HEK293 (cell line): ENCODE measurements around the gene ITPR3.

Experiments
- CTCF ChIA-PET: fragments of 350-600 bp; formaldehyde crosslinking; extraction: SDS; loops from one replicate; lab custom pipeline; 2021; ENCODE audit warnings: antibody characterized with exemption; lab: Yijun Ruan, JAX
- POLR2A ChIA-PET: fragments of 300-600 bp; formaldehyde crosslinking; extraction: SDS; loops from one replicate; lab custom pipeline; 2020; ENCODE audit warnings: antibody characterized with exemption, inconsistent platforms; lab: Yijun Ruan, JAX
- H3K27ac ChIP-seq: fragments of 200-500 bp; sonication (Bioruptor generic); 2 replicates; pipeline ENCODE4 v1.5.1; 2014; ENCODE audit warnings: low read depth, low read length, control low read depth, inconsistent platforms; ENCODE audit errors: extremely low read depth
- H3K36me3 ChIP-seq, 2 experiments: fragments of 200-500 bp in 1 of 2; sonication (Bioruptor generic) in 1 of 2; 1 replicate in 1 of 2; 2 replicates in 1 of 2; pipeline ENCODE4 v1.5.1; 2014 to 2017; ENCODE audit warnings: inconsistent platforms in 2 of 2, low read length in 2 of 2; ENCODE audit not compliant: control insufficient read depth in 2 of 2, insufficient read depth in 1 of 2
- H3K4me1 ChIP-seq: fragments of 200-500 bp; sonication (Bioruptor generic); 2 replicates; pipeline ENCODE4 v1.5.1; 2014; ENCODE audit warnings: mild to moderate bottlenecking, low read length, inconsistent platforms; ENCODE audit not compliant: control insufficient read depth, insufficient read depth
- H3K4me3 ChIP-seq: 2 replicates; pipeline ENCODE4 v1.5.1; 2011; ENCODE audit warnings: low read depth, mild to moderate bottlenecking, control low read depth, low read length, moderate library complexity
- H3K9me3 ChIP-seq: fragments of 200-500 bp; sonication (Bioruptor generic); 2 replicates; pipeline ENCODE4 v1.5.1; 2014; ENCODE audit warnings: low read depth, low read length, inconsistent platforms; ENCODE audit not compliant: control insufficient read depth, insufficient read depth
- GFI1B ChIP-seq: fragments of 450-650 bp; formaldehyde crosslinking; IDR thresholded peaks from 2 replicates; pipeline ENCODE4 v1.5.1; 2016; ENCODE audit warnings: missing biosample characterization, missing genetic modification characterization
- HOXC10 ChIP-seq: sonication (generic); formaldehyde crosslinking; IDR thresholded peaks from 2 replicates; pipeline ENCODE4 v1.8.1; 2023; ENCODE audit warnings: mild to moderate bottlenecking, missing genetic modification reagents
- MYNN ChIP-seq: fragments of 450-650 bp; formaldehyde crosslinking; IDR thresholded peaks from 2 replicates; pipeline ENCODE4 v1.5.1; 2016; ENCODE audit warnings: missing biosample characterization, missing genetic modification characterization, borderline replicate concordance
- SP2 ChIP-seq: fragments of 450-650 bp; formaldehyde crosslinking; IDR thresholded peaks from 2 replicates; pipeline ENCODE4 v1.5.1; 2016; ENCODE audit warnings: missing biosample characterization, missing genetic modification characterization
- ZEB2 ChIP-seq: fragments of 450-650 bp; formaldehyde crosslinking; IDR thresholded peaks from 2 replicates; pipeline ENCODE4 v1.5.1; 2016; ENCODE audit warnings: missing biosample characterization, missing genetic modification characterization
- ZFP3 ChIP-seq: fragments of 450-650 bp; formaldehyde crosslinking; IDR thresholded peaks from 2 replicates; pipeline ENCODE4 v1.5.1; 2016; ENCODE audit warnings: low read depth, missing biosample characterization, missing genetic modification characterization
- ZNF10 ChIP-seq: fragments of 450-650 bp; formaldehyde crosslinking; IDR thresholded peaks from 2 replicates; pipeline ENCODE4 v1.5.1; 2017; ENCODE audit warnings: missing biosample characterization, missing genetic modification characterization
- ZNF140 ChIP-seq: fragments of 450-650 bp; formaldehyde crosslinking; IDR thresholded peaks from 2 replicates; pipeline ENCODE4 v1.5.1; 2016; ENCODE audit warnings: missing biosample characterization, missing genetic modification characterization
- ZNF16 ChIP-seq: fragments of 450-650 bp; formaldehyde crosslinking; IDR thresholded peaks from 2 replicates; pipeline ENCODE4 v1.5.1; 2016; ENCODE audit warnings: low read depth, missing biosample characterization, missing genetic modification characterization
- ZNF18 ChIP-seq: fragments of 450-650 bp; formaldehyde crosslinking; IDR thresholded peaks from 2 replicates; pipeline ENCODE4 v1.5.1; 2016; ENCODE audit warnings: missing biosample characterization, missing genetic modification characterization
- ZNF311 ChIP-seq: fragments of 450-650 bp; formaldehyde crosslinking; IDR thresholded peaks from 2 replicates; pipeline ENCODE4 v1.5.1; 2017; ENCODE audit warnings: missing biosample characterization, missing genetic modification characterization, borderline replicate concordance
- ZNF324 ChIP-seq: fragments of 450-650 bp; formaldehyde crosslinking; IDR thresholded peaks from 2 replicates; pipeline ENCODE4 v1.5.1; 2016; ENCODE audit warnings: missing biosample characterization, missing genetic modification characterization
- ZNF341 ChIP-seq: fragments of 450-650 bp; formaldehyde crosslinking; IDR thresholded peaks from 2 replicates; pipeline ENCODE4; 2016; ENCODE audit warnings: low read depth, missing biosample characterization, missing genetic modification characterization
- ZNF416 ChIP-seq: fragments of 450-650 bp; formaldehyde crosslinking; IDR thresholded peaks from 2 replicates; pipeline ENCODE4 v1.5.1; 2016; ENCODE audit warnings: missing biosample characterization, missing genetic modification characterization
- ZNF548 ChIP-seq: fragments of 450-650 bp; formaldehyde crosslinking; IDR thresholded peaks from 2 replicates; pipeline ENCODE4 v1.5.1; 2016; ENCODE audit warnings: missing biosample characterization, missing genetic modification characterization
- ZNF555 ChIP-seq: fragments of 450-650 bp; formaldehyde crosslinking; conservative IDR thresholded peaks from 2 replicates; pipeline ENCODE4 v1.5.1; 2017; ENCODE audit warnings: missing biosample characterization, mild to moderate bottlenecking, missing genetic modification characterization, inconsistent platforms
- ZNF76 ChIP-seq: fragments of 450-650 bp; formaldehyde crosslinking; IDR thresholded peaks from 2 replicates; pipeline ENCODE4; 2016; ENCODE audit warnings: low read depth, missing biosample characterization, missing genetic modification characterization, borderline replicate concordance
- ZNF776 ChIP-seq: fragments of 450-650 bp; formaldehyde crosslinking; IDR thresholded peaks from 2 replicates; pipeline ENCODE4 v1.5.0; 2017; ENCODE audit warnings: missing biosample characterization, missing genetic modification characterization, borderline replicate concordance
- ZSCAN30 ChIP-seq: fragments of 450-650 bp; IDR thresholded peaks from 2 replicates; pipeline ENCODE4 v1.5.1; 2018; ENCODE audit warnings: missing biosample characterization, mild to moderate bottlenecking, missing genetic modification characterization, moderate library complexity
- TF ChIP-seq, protein P1 (sequence below): fragments of 450-650 bp; formaldehyde crosslinking; IDR thresholded peaks from 2 replicates; pipeline ENCODE4 v1.5.1; 2016; ENCODE audit warnings: missing biosample characterization, missing genetic modification characterization
- TF ChIP-seq, protein P2 (sequence below): fragments of 450-650 bp; formaldehyde crosslinking; IDR thresholded peaks from 2 replicates; pipeline ENCODE4 v1.5.1; 2016; ENCODE audit warnings: missing biosample characterization, missing genetic modification characterization, borderline replicate concordance

The ITPR3 gene

GRCh38 chr6:33676416-33677142 is 55.5 kb downstream of the ITPR3 start:
- TF ChIP-seq HOXC10 (CRISPR knock-in tag) (no peak), ZNF16 (tag by site-specific recombination) (no peak), ZNF341 (no peak)
- no peak overlapping the region for H3K4me3 ChIP-seq
- ChIA-PET CTCF (interaction anchor here (0.7 to 1.1 kb wide), 5 partner anchors 26 to 94 kb away, joined by 3 to 4 read pairs (median 3); no protein-coding TSS in a partner anchor), POLR2A (no interaction called here)
- no peaks in the 10 kb centered on the region for H3K4me1 ChIP-seq
- peaks cover 6 to 46% of the 10 kb centered on the region in 2 experiments; a peak in 2 of 3 replicates for H3K36me3 ChIP-seq
- no peak overlapping the region for H3K27ac ChIP-seq
- no peaks in the 10 kb centered on the region for H3K9me3 ChIP-seq

DNA sequence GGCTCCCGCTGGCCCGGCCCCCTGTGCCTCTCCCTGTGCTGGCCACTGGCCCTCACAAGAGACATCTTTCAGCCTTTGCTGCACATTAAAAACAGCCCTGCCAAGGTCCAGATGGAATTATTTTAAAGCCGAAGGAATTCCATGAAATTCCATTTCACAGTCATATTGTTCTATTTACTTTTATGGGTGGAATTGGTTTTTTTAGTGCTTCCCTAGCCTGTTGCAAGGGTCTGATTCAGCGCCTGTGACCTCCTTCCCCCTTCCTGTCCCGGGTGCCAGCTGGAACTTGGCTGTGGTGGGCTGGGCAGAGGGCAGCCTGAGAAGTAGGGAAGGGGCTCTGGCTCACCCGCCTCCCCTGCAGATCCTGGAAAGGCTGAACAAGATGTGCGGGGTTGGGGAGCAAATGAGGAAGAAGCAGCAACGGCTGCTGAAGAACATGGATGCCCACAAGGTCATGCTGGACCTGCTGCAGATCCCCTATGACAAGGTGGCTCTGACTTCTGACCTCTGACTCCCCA is 56.1 kb downstream of the ITPR3 start:
- TF ChIP-seq ZNF18 (tag by site-specific recombination) = no peak
- TF ChIP-seq, protein P1, sequence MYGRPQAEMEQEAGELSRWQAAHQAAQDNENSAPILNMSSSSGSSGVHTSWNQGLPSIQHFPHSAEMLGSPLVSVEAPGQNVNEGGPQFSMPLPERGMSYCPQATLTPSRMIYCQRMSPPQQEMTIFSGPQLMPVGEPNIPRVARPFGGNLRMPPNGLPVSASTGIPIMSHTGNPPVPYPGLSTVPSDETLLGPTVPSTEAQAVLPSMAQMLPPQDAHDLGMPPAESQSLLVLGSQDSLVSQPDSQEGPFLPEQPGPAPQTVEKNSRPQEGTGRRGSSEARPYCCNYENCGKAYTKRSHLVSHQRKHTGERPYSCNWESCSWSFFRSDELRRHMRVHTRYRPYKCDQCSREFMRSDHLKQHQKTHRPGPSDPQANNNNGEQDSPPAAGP (tag by site-specific recombination) = no peak
- no peak for TF ChIP-seq ZNF140 (tag by site-specific recombination)
- TF ChIP-seq MYNN (tag by site-specific recombination) = no peak
- TF ChIP-seq, protein P2, sequence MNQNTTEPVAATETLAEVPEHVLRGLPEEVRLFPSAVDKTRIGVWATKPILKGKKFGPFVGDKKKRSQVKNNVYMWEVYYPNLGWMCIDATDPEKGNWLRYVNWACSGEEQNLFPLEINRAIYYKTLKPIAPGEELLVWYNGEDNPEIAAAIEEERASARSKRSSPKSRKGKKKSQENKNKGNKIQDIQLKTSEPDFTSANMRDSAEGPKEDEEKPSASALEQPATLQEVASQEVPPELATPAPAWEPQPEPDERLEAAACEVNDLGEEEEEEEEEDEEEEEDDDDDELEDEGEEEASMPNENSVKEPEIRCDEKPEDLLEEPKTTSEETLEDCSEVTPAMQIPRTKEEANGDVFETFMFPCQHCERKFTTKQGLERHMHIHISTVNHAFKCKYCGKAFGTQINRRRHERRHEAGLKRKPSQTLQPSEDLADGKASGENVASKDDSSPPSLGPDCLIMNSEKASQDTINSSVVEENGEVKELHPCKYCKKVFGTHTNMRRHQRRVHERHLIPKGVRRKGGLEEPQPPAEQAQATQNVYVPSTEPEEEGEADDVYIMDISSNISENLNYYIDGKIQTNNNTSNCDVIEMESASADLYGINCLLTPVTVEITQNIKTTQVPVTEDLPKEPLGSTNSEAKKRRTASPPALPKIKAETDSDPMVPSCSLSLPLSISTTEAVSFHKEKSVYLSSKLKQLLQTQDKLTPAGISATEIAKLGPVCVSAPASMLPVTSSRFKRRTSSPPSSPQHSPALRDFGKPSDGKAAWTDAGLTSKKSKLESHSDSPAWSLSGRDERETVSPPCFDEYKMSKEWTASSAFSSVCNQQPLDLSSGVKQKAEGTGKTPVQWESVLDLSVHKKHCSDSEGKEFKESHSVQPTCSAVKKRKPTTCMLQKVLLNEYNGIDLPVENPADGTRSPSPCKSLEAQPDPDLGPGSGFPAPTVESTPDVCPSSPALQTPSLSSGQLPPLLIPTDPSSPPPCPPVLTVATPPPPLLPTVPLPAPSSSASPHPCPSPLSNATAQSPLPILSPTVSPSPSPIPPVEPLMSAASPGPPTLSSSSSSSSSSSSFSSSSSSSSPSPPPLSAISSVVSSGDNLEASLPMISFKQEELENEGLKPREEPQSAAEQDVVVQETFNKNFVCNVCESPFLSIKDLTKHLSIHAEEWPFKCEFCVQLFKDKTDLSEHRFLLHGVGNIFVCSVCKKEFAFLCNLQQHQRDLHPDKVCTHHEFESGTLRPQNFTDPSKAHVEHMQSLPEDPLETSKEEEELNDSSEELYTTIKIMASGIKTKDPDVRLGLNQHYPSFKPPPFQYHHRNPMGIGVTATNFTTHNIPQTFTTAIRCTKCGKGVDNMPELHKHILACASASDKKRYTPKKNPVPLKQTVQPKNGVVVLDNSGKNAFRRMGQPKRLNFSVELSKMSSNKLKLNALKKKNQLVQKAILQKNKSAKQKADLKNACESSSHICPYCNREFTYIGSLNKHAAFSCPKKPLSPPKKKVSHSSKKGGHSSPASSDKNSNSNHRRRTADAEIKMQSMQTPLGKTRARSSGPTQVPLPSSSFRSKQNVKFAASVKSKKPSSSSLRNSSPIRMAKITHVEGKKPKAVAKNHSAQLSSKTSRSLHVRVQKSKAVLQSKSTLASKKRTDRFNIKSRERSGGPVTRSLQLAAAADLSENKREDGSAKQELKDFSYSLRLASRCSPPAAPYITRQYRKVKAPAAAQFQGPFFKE (tag by site-specific recombination) = no peak
- no peak for TF ChIP-seq ZNF324 (tag by site-specific recombination)
- TF ChIP-seq ZSCAN30 (tag by site-specific recombination) = no peak
- no peak for TF ChIP-seq SP2 (tag by site-specific recombination)
- TF ChIP-seq ZNF76 = no peak
- TF ChIP-seq ZFP3 (tag by site-specific recombination) = no peak
- TF ChIP-seq ZNF548 (tag by site-specific recombination) = no peak
- no peak for TF ChIP-seq ZNF341
- TF ChIP-seq ZNF555 (tag by site-specific recombination) = no peak
- TF ChIP-seq ZNF776 (tag by site-specific recombination) = no peak
- TF ChIP-seq GFI1B = no peak
- TF ChIP-seq ZEB2 = no peak
- no peak for TF ChIP-seq ZNF10
- TF ChIP-seq ZNF311 (tag by site-specific recombination) = no peak
- no peak for TF ChIP-seq ZNF416
- Histone ChIP-seq H3K9me3 (no peaks in the 10 kb centered on the region), H3K4me3 (no peak overlapping the region), H3K36me3 (peaks cover 6 to 46% of the 10 kb centered on the region in 2 experiments; a peak in 2 of 3 replicates), H3K27ac (no peak overlapping the region), H3K4me1 (no peaks in the 10 kb centered on the region)
- POLR2A ChIA-PET = no interaction called here
- CTCF ChIA-PET = interaction anchor here (0.7 kb wide), 1 partner anchor 93 kb away, joined by 3 read pairs; no protein-coding TSS in a partner anchor
